Neuronal stem cell (in vitro differentiated cells): ENCODE results near the gene CRYBG2.

ENCODE experiments used
- DNase-seq: peaks from one replicate; pipeline ENCODE4 v3.0.0-alpha.2; 2013; ENCODE audit warnings: low spot score
- H2AFZ ChIP-seq: one replicate; pipeline ENCODE4 v1.6.1; 2013; ENCODE audit warnings: mild to moderate bottlenecking, low read length, inconsistent platforms
- H2AK5ac ChIP-seq: 2 replicates; pipeline ENCODE4 v1.6.1; 2013; ENCODE audit warnings: low read depth, mild to moderate bottlenecking, inconsistent platforms, low read length, moderate library complexity, mixed read lengths
- H2BK120ac ChIP-seq: 2 replicates; pipeline ENCODE4 v1.6.1; 2013; ENCODE audit warnings: low read depth, mild to moderate bottlenecking, inconsistent platforms, low read length, moderate library complexity, mixed read lengths
- H2BK12ac ChIP-seq: one replicate; pipeline ENCODE4 v1.6.1; 2013; ENCODE audit warnings: low read length, inconsistent platforms
- H2BK15ac ChIP-seq: 2 replicates; pipeline ENCODE4 v1.6.1; 2013; ENCODE audit warnings: mild to moderate bottlenecking, low read length, inconsistent platforms, mixed read lengths
- H2BK5ac ChIP-seq: one replicate; pipeline ENCODE4 v1.6.1; 2013; ENCODE audit warnings: inconsistent platforms, mild to moderate bottlenecking, low read length, moderate library complexity
- H3K14ac ChIP-seq: one replicate; pipeline ENCODE4 v1.6.1; 2013; ENCODE audit warnings: low read length, inconsistent platforms
- H3K18ac ChIP-seq: 2 replicates; pipeline ENCODE4 v1.6.1; 2013; ENCODE audit warnings: low read length, inconsistent platforms
- H3K23ac ChIP-seq: 2 replicates; pipeline ENCODE4 v1.6.1; 2013; ENCODE audit warnings: low read depth, mild to moderate bottlenecking, mixed read lengths, low read length, inconsistent platforms; ENCODE audit not compliant: poor library complexity
- H3K27ac ChIP-seq: replicated peaks from 3 replicates; pipeline ENCODE4 v1.5.1; 2013; ENCODE audit warnings: low read length, inconsistent platforms
- H3K27me3 ChIP-seq, 3 experiments: 2 replicates each; pipeline ENCODE4 v1.6.1; 2013; ENCODE audit warnings: low read length in 3 of 3, mild to moderate bottlenecking in 2 of 3, inconsistent platforms in 1 of 3, low read depth in 1 of 3, mixed read lengths in 1 of 3, moderate library complexity in 1 of 3; ENCODE audit not compliant: control insufficient read depth in 3 of 3, insufficient read depth in 3 of 3
- H3K36me3 ChIP-seq, 2 donors: replicated peaks in 1 of 2; 2 replicates each; pipeline ENCODE4 v1.6.1; 2013; ENCODE audit warnings: low read length in 2 of 2; ENCODE audit not compliant: control insufficient read depth in 2 of 2, insufficient read depth in 2 of 2
- H3K4ac ChIP-seq: 2 replicates; pipeline ENCODE4 v1.6.1; 2013; ENCODE audit warnings: inconsistent platforms, mild to moderate bottlenecking, low read length, moderate library complexity
- H3K4me1 ChIP-seq, 2 donors: 1 replicate in 1 of 2; 2 replicates in 1 of 2; pipeline ENCODE4 v1.6.1; 2013; ENCODE audit warnings: low read length in 2 of 2, low read depth in 1 of 2; ENCODE audit not compliant: control insufficient read depth in 2 of 2, insufficient read depth in 1 of 2
- H3K4me2 ChIP-seq: one replicate; pipeline ENCODE4 v1.6.1; 2013; ENCODE audit warnings: mild to moderate bottlenecking, low read length, inconsistent platforms; ENCODE audit not compliant: insufficient read depth, poor library complexity, severe bottlenecking
- H3K4me3 ChIP-seq, 2 donors: 2 replicates each; pipeline ENCODE4 v1.5.1; 2013; ENCODE audit warnings: low read length in 2 of 2, mild to moderate bottlenecking in 2 of 2, inconsistent platforms in 1 of 2, moderate library complexity in 1 of 2
- H3K79me1 ChIP-seq: one replicate; pipeline ENCODE4 v1.6.1; 2013; ENCODE audit warnings: low read depth, mild to moderate bottlenecking, inconsistent platforms, low read length, moderate library complexity
- H3K9ac ChIP-seq: one replicate; pipeline ENCODE4 v1.6.1; 2013; ENCODE audit warnings: mild to moderate bottlenecking, low read depth, low read length, inconsistent platforms; ENCODE audit not compliant: poor library complexity
- H3K9me3 ChIP-seq, 2 donors: replicated peaks in 1 of 2; 2 replicates each; pipeline versions ENCODE3 to v1.6.1; 2013; ENCODE audit warnings: low read length in 2 of 2, mild to moderate bottlenecking in 2 of 2, inconsistent platforms in 1 of 2, low read depth in 1 of 2, mixed read lengths in 1 of 2, moderate library complexity in 1 of 2; ENCODE audit not compliant: control insufficient read depth in 2 of 2, insufficient read depth in 1 of 2
- H4K8ac ChIP-seq: one replicate; pipeline ENCODE4 v1.6.1; 2013; ENCODE audit warnings: low read depth, mild to moderate bottlenecking, inconsistent platforms, low read length, moderate library complexity
- H4K91ac ChIP-seq: one replicate; pipeline ENCODE4 v1.6.1; 2013; ENCODE audit warnings: low read length, low read depth, mild to moderate bottlenecking, inconsistent platforms; ENCODE audit not compliant: poor library complexity
- WGBS, 2 donors: extraction: QIAGEN DNeasy Blood & Tissue Kit; methylation state at CpG; one replicate each; pipeline ENCODE4 v1.1.7; 2013; ENCODE audit warnings: missing lambda C conversion rate in 2 of 2, mixed read lengths in 1 of 2; ENCODE audit not compliant: insufficient read length in 2 of 2, insufficient replicate concordance in 1 of 2; ENCODE audit errors: extremely low coverage in 2 of 2; 5-methylcytosine and 5-hydroxymethylcytosine counted together

Gene CRYBG2

GRCh38 chr1:26349877-26350244, 4.1 kb downstream of the CRYBG2 start:
- no peak for DNase-seq
- Histone ChIP-seq H3K18ac (no peak overlapping the region), H3K27me3 (no peaks in the 10 kb centered on the region), H3K4me1 (peaks cover 42 to 48% of the 10 kb centered on the region in 2 donors), H3K23ac (no peak overlapping the region), H2AFZ (no peak overlapping the region), H3K4ac (no peak overlapping the region), H3K27ac (no peak overlapping the region), H2BK120ac (no peak overlapping the region), H3K9ac (no peak overlapping the region), H4K91ac (no peak overlapping the region), H3K79me1 (peaks cover 2% of the 10 kb centered on the region), H2BK5ac (no peak overlapping the region), H3K4me2 (no peak overlapping the region), H2BK15ac (no peak overlapping the region), H3K4me3 (no peak overlapping the region), H2AK5ac (no peak overlapping the region), H2BK12ac (no peak overlapping the region), H3K14ac (no peak overlapping the region), H3K9me3 (no peaks in the 10 kb centered on the region), H3K36me3 (peaks cover 0 to 2% of the 10 kb centered on the region in 2 donors), H4K8ac (no peak overlapping the region)
- WGBS, 2 donors: no CpG with 5 or more reads among the region's 5 CpGs

- H3K4ac ChIP-seq: no peak overlapping the region
- peaks cover 38 to 47% of the 10 kb centered on the region in 2 donors for H3K4me1 ChIP-seq
- no peak overlapping the region for H2BK5ac ChIP-seq
- H3K14ac ChIP-seq: no peak overlapping the region
- H3K23ac ChIP-seq: no peak overlapping the region
- H3K27ac ChIP-seq: no peak overlapping the region
- no peak overlapping the region for H4K8ac ChIP-seq
- H3K4me3 ChIP-seq: no peak overlapping the region
- H3K27me3 ChIP-seq: no peaks in the 10 kb centered on the region
- no peak overlapping the region for H3K4me2 ChIP-seq
- H2AK5ac ChIP-seq: no peak overlapping the region
- H2BK15ac ChIP-seq: no peak overlapping the region
- H4K91ac ChIP-seq: no peak overlapping the region
- peaks cover 0 to 2% of the 10 kb centered on the region in 2 donors for H3K36me3 ChIP-seq
- no peak overlapping the region for H3K9ac ChIP-seq
- no peaks in the 10 kb centered on the region for H3K9me3 ChIP-seq
- H3K79me1 ChIP-seq: peaks cover 2% of the 10 kb centered on the region
- no peak for DNase-seq
- peak overlapping the region; percentile 59 for H3K18ac ChIP-seq
- no CpG with 5 or more reads among the region's 7 CpGs for WGBS, 2 donors
- peak overlapping the region; percentile 7 for H2BK12ac ChIP-seq
- no peak overlapping the region for H2BK120ac ChIP-seq
- H2AFZ ChIP-seq: no peak overlapping the region
These were observed 4.6 kb downstream of the CRYBG2 start for GRCh38 chr1:26349188-26349876.

- Histone ChIP-seq H2BK12ac (no peak overlapping the region), H3K14ac (no peak overlapping the region), H4K8ac (no peak overlapping the region), H3K4me1 (peaks cover 14 to 19% of the 10 kb centered on the region in 2 donors), H3K27ac (no peak overlapping the region), H3K4me2 (no peak overlapping the region), H4K91ac (no peak overlapping the region), H2BK120ac (no peak overlapping the region), H3K36me3 (peaks cover 0 to 2% of the 10 kb centered on the region in 2 donors), H2BK15ac (peak overlapping the region; percentile 98), H3K79me1 (peaks cover 2% of the 10 kb centered on the region), H3K9ac (no peak overlapping the region), H3K4me3 (no peak overlapping the region), H2AK5ac (peak overlapping the region; percentile 81), H3K18ac (peak overlapping the region; percentile 80), H3K9me3 (no peaks in the 10 kb centered on the region), H3K27me3 (no peaks in the 10 kb centered on the region), H3K4ac (no peak overlapping the region), H2AFZ (no peak overlapping the region), H2BK5ac (peak overlapping the region; percentile 46), H3K23ac (peak overlapping the region; percentile 17)
- WGBS, 2 donors: no CpG with 5 or more reads among the region's 10 CpGs
- DNase-seq: no peak
These were observed 7.5 kb downstream of the CRYBG2 start for GRCh38 chr1:26346274-26347033.

GRCh38 chr1:26345718-26346117, 8.2 kb downstream of the CRYBG2 start:
- Histone ChIP-seq H3K18ac (peak overlapping the region; percentile 78), H3K36me3 (peaks cover 0 to 2% of the 10 kb centered on the region in 2 donors), H3K9ac (no peak overlapping the region), H3K23ac (peak overlapping the region; percentile 23), H2BK5ac (peak overlapping the region; percentile 88), H3K14ac (peak overlapping the region; percentile 87), H3K4ac (no peak overlapping the region), H4K91ac (no peak overlapping the region), H3K4me1 (peaks cover 7 to 12% of the 10 kb centered on the region in 2 donors), H2AFZ (no peak overlapping the region), H3K4me2 (no peak overlapping the region), H3K79me1 (peaks cover 2% of the 10 kb centered on the region), H3K4me3 (no peak overlapping the region), H3K27ac (no peak overlapping the region), H4K8ac (no peak overlapping the region), H2AK5ac (peak overlapping the region; percentile 94), H2BK15ac (no peak overlapping the region), H2BK12ac (peak overlapping the region; percentile 95), H2BK120ac (no peak overlapping the region), H3K9me3 (no peaks in the 10 kb centered on the region), H3K27me3 (no peaks in the 10 kb centered on the region)
- no CpG with 5 or more reads among the region's 15 CpGs for WGBS, 2 donors
- no peak for DNase-seq
